ENCODE results near the gene FAT2.

FAT2 gene, protein sequence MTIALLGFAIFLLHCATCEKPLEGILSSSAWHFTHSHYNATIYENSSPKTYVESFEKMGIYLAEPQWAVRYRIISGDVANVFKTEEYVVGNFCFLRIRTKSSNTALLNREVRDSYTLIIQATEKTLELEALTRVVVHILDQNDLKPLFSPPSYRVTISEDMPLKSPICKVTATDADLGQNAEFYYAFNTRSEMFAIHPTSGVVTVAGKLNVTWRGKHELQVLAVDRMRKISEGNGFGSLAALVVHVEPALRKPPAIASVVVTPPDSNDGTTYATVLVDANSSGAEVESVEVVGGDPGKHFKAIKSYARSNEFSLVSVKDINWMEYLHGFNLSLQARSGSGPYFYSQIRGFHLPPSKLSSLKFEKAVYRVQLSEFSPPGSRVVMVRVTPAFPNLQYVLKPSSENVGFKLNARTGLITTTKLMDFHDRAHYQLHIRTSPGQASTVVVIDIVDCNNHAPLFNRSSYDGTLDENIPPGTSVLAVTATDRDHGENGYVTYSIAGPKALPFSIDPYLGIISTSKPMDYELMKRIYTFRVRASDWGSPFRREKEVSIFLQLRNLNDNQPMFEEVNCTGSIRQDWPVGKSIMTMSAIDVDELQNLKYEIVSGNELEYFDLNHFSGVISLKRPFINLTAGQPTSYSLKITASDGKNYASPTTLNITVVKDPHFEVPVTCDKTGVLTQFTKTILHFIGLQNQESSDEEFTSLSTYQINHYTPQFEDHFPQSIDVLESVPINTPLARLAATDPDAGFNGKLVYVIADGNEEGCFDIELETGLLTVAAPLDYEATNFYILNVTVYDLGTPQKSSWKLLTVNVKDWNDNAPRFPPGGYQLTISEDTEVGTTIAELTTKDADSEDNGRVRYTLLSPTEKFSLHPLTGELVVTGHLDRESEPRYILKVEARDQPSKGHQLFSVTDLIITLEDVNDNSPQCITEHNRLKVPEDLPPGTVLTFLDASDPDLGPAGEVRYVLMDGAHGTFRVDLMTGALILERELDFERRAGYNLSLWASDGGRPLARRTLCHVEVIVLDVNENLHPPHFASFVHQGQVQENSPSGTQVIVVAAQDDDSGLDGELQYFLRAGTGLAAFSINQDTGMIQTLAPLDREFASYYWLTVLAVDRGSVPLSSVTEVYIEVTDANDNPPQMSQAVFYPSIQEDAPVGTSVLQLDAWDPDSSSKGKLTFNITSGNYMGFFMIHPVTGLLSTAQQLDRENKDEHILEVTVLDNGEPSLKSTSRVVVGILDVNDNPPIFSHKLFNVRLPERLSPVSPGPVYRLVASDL (N-terminal part only)

DNA sequence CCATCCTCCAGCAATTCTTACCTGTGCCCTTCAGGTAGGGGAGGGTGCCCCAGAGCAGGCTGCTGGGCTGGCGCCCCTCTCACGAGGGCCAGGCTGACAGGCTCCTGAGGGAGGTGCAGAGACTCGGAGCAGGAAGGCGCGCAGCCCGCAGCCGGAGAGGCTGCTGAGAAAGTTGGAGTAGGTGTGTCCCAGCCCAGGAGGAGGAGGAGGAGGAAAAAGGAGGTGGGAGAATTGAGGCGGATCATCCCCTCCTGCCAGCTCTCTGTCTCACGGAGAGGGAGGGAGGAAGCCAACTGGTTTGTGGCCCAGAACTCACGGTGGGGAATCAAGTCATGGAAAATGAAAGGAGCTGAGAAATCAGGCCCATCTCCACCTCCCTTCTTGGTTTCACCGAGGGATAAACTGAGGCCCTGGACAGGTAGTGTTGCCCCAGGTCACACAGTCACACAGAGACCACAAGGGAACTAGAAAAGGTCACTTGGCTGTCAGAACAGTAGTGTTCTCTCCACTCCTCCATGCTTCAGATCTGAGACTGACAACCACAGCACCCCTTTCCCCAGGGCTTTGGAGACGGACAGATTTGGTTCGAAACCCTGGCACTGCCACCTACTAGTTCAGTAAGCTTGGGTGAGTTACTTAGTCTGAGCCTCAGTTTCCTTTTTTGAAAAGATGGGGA lies at the start of gene FAT2:
TSS of gene FAT2 (minus strand) at position 188 of the 676 bp plus-strand sequence. CDS start 22,400 bp downstream, outside the sequence.
- ATAC-seq, result no peak
- no peak for TF ChIP-seq ESRRG (CRISPR knock-in tag; IDR thresholded peaks at IDR 0.05)
- TF ChIP-seq, protein P1, sequence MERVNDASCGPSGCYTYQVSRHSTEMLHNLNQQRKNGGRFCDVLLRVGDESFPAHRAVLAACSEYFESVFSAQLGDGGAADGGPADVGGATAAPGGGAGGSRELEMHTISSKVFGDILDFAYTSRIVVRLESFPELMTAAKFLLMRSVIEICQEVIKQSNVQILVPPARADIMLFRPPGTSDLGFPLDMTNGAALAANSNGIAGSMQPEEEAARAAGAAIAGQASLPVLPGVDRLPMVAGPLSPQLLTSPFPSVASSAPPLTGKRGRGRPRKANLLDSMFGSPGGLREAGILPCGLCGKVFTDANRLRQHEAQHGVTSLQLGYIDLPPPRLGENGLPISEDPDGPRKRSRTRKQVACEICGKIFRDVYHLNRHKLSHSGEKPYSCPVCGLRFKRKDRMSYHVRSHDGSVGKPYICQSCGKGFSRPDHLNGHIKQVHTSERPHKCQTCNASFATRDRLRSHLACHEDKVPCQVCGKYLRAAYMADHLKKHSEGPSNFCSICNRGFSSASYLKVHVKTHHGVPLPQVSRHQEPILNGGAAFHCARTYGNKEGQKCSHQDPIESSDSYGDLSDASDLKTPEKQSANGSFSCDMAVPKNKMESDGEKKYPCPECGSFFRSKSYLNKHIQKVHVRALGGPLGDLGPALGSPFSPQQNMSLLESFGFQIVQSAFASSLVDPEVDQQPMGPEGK (CRISPR knock-in tag; IDR thresholded peaks at IDR 0.05; ENCODE audit: borderline replicate concordance), result no peak
- no peak for TF ChIP-seq ZFP3 (CRISPR knock-in tag; IDR thresholded peaks at IDR 0.05)
- TF ChIP-seq CSDC2 (CRISPR knock-in tag; IDR thresholded peaks at IDR 0.05), result no peak
- TF ChIP-seq ZNF8 (CRISPR knock-in tag; IDR thresholded peaks at IDR 0.05), result no peak
- no peak for TF ChIP-seq ZFP30 (CRISPR knock-in tag; IDR thresholded peaks at IDR 0.05)
- TF ChIP-seq ZC3H10 (CRISPR knock-in tag; IDR thresholded peaks at IDR 0.05), result no peak
- TF ChIP-seq TSHZ2 (CRISPR knock-in tag; IDR thresholded peaks at IDR 0.05), result no peak
- TF ChIP-seq, protein P2, sequence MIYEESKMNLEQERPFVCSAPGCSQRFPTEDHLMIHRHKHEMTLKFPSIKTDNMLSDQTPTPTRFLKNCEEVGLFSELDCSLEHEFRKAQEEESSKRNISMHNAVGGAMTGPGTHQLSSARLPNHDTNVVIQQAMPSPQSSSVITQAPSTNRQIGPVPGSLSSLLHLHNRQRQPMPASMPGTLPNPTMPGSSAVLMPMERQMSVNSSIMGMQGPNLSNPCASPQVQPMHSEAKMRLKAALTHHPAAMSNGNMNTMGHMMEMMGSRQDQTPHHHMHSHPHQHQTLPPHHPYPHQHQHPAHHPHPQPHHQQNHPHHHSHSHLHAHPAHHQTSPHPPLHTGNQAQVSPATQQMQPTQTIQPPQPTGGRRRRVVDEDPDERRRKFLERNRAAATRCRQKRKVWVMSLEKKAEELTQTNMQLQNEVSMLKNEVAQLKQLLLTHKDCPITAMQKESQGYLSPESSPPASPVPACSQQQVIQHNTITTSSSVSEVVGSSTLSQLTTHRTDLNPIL (CRISPR knock-in tag; IDR thresholded peaks at IDR 0.05; ENCODE audit: low read depth), result no peak
- TF ChIP-seq SNAI2 (CRISPR knock-in tag; IDR thresholded peaks at IDR 0.05), result no peak
- TF ChIP-seq BACH2 (CRISPR knock-in tag; IDR thresholded peaks at IDR 0.05; ENCODE audit: borderline replicate concordance), result no peak
- TF ChIP-seq ISL1 (CRISPR knock-in tag; IDR thresholded peaks at IDR 0.05), result no peak
- TF ChIP-seq ZNF565 (CRISPR knock-in tag; conservative IDR thresholded peaks at IDR 0.05; ENCODE audit: low read depth), result no peak
- TF ChIP-seq OSR1 (CRISPR knock-in tag; IDR thresholded peaks at IDR 0.05), result no peak
- no peak for TF ChIP-seq GLIS3 (CRISPR knock-in tag; IDR thresholded peaks at IDR 0.05)
- TF ChIP-seq TOX (CRISPR knock-in tag; IDR thresholded peaks at IDR 0.05; ENCODE audit: borderline replicate concordance), result no peak
- TF ChIP-seq ARNTL (CRISPR knock-in tag; IDR thresholded peaks at IDR 0.05; ENCODE audit: borderline replicate concordance, low read depth), result no peak

GRCh38 chr5:151638619-151639018 lies 47.5 kb upstream of the FAT2 start:
- TF ChIP-seq ISL1 (CRISPR knock-in tag; IDR thresholded peaks at IDR 0.05), result no peak
- TF ChIP-seq, protein P1 (CRISPR knock-in tag; IDR thresholded peaks at IDR 0.05; ENCODE audit: borderline replicate concordance), result no peak
- TF ChIP-seq, protein P2 (CRISPR knock-in tag; IDR thresholded peaks at IDR 0.05; ENCODE audit: low read depth), result no peak
- TF ChIP-seq ZFP30 (CRISPR knock-in tag; IDR thresholded peaks at IDR 0.05), result no peak
- ATAC-seq, result no peak

Measured in SK-N-SH treated with all-trans-retinoic acid at 6 μM for 48 hours (cell line).